Activated CD4-positive, CD25-positive, alpha-beta regulatory T cell (primary cell): ENCODE data around the gene MSL1.
A peak's percentile ranks its signal among the peaks of the same experiment; 100 is the strongest.

Source experiments
- DNase-seq, 4 experiments: peaks; one replicate each; lab custom pipeline; 2025; lab: John Stamatoyannopoulos, UW

The MSL1 gene, protein sequence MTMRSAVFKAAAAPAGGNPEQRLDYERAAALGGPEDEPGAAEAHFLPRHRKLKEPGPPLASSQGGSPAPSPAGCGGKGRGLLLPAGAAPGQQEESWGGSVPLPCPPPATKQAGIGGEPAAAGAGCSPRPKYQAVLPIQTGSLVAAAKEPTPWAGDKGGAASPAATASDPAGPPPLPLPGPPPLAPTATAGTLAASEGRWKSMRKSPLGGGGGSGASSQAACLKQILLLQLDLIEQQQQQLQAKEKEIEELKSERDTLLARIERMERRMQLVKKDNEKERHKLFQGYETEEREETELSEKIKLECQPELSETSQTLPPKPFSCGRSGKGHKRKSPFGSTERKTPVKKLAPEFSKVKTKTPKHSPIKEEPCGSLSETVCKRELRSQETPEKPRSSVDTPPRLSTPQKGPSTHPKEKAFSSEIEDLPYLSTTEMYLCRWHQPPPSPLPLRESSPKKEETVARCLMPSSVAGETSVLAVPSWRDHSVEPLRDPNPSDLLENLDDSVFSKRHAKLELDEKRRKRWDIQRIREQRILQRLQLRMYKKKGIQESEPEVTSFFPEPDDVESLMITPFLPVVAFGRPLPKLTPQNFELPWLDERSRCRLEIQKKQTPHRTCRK

DNA sequence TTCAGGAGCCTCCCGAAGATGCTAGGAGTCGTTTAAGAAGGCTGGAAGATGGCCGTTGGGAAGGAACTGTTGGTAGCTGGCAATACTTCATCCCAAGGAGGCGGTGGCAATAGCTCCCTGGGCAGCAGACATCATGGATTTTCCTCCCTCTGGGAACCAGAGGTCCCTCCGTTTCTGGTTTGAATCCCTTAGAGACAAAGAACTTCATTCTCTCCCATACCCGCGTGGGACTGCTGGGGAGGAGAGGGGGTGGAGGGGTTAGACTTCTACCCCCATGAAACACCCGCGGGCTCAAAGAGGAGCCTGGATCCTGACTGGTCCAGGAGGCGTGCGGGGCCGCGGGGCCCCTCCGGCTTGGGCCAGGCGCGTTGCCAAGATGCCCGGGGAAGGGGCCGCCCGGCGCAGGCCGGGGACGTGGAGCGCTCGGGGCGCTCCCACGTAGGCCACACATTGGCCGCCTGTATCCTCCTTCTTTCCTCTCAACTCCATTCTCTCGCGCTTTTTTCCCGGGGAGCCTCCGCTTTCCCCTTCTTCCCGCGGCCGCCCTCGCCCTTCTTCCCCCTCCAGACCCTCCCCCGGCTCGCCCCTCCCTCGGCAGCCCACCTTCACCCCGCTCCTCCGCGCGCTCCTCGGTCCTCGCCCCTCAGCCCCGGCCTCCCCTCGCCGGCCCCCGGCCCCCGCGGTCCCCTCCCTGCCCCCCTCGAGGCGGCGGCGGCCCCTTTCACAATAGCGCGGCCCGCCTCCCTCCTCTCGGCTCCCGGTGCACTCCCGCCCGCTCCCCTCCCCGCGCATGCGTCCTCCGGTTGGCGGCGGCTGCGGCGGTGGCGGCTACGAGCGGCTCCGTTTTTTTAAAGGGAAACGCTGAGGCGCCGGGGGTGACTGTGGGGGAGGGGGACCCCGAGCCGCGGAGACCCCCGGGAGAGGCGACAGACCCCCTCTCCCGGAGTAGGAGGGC lies at the start of gene MSL1:
Gene MSL1, plus strand, starts transcription at position 791 of the 955 bp plus-strand sequence. CDS start 642 bp downstream, outside the sequence.
- peak; percentile 65 to 75 (median 72) for DNase-seq

DNA sequence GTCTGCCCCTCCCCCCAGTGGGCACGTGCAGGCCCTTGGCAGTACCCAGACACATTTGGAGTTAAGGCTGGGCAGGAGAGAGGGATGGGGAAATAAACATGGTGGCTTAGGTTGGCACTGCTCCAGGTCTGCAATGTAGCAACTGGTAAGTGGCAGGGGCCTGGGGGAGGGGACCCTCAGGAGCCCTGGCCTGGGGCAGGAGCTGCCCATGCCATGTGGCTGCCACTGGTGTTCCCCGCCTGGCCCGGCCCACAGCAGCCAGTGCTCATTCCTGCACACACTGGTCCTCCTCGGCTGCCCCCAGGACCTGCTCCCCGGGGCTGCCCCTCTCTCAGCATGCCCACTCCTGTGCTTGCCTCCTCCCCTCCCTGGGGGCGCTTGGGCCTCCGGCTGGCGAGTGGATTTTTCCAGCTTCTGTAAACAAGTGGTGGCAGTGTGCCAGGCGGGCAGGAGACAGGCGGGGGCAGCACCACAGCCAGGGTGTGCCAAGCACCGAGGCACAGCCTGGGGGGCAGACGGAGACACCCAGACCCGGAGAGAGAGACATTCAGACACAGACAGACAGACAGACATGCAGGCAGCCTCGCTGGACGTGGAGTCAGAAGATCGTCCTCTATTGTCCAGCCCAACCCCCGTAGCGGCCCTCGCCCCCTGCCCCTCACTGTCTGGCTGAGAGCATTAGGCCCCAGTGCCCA lies 49.6 kb upstream of the MSL1 start:
- DNase-seq: no peak

DNA sequence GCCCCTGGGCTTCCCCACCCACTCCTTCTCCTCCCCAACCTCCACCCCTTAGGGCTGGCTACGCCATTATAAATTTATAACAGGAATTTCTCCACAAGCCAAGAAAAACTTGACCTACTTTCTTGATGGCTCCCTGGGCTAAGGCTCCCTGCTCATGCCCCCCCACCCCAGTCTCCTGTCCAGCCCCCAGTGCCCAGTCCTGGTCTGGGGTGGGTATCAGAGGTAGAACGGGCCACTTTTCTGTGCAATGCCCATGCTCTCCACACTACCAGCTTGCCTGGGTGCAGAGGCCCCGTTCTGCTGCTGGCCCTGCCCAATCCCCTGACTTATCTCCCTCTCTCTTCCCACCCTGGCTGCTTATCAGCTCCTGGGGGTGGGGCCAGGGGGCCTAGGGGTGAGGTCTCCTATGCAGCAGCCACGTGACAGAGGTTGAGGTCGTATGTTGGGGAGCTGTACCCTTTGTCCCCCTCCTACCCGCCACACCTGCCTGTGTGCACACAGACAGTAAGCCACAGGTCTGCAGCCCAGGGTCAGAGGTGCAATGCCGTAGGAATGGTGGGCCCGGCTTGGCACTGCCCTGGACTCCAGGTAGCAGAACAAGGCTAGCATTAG lies 48.9 kb upstream of the MSL1 start:
- DNase-seq: no peak

DNA sequence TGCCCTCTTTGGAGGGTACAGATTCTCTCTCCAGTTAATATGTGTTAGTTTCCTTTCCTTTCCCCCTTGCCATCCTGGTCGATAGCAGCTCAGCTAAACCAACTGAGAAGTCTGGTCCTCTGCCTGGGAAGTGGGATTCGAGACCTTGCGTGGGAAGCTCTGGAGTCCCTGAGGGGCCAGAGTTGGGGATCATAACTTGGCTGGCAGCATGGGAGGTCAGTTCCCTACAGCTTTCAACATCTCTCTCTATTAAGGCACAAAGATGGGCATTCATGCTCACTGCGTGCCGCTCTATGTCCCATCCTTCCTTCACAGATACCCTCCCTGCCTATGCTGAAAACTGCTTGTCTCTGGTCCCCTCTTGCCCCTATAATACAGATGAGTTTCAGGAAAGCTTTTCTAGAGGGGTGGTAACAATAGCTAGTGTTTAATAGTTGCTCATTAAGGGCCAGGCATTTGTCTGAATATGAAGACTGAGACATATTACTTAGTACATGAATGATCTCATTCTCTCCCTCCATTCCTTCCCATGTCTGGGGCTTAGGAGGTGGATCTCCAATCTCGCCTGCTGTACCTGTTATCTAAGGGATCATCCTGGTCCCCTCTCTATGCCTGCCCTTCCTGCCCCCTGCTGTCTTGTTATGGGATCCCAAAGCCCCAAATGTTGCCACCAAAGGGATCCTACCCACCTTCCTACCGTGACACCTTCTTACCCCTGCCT lies 48.2 kb upstream of the MSL1 start:
- DNase-seq: no peak

DNA sequence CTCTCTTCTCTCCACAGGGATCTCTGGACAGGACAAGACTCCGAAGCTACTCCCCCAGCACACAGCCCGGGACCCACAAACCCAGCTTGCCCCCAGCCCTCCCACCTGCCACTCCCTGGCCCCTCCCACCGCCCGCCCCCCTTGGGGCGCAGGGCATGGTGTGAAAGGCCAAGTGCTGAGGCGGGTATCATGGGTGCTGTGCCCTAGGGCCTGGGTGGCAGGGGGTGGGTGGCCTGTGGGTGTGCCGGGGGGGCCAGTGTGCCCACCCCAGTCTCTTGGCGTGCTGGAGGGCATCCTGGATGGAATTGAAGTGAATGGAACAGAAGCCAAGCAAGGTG lies 47.6 kb upstream of the MSL1 start:
- no peak for DNase-seq

DNA sequence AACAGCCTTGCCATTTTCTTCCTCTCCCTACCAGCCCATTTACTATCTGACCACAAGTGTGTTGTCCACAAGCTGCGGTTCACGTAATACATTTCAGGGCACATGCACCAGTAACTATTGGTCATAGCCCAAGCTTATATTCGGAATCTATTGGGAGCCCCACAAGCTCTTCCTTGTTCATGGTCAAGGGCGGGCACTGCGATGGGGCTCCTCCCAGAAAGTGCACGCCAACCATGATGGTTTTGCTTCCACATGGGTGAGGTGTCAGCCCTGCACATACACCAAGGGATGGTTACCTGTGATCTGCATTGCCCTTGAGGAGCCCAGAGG lies 46.9 kb upstream of the MSL1 start:
- no peak for DNase-seq

DNA sequence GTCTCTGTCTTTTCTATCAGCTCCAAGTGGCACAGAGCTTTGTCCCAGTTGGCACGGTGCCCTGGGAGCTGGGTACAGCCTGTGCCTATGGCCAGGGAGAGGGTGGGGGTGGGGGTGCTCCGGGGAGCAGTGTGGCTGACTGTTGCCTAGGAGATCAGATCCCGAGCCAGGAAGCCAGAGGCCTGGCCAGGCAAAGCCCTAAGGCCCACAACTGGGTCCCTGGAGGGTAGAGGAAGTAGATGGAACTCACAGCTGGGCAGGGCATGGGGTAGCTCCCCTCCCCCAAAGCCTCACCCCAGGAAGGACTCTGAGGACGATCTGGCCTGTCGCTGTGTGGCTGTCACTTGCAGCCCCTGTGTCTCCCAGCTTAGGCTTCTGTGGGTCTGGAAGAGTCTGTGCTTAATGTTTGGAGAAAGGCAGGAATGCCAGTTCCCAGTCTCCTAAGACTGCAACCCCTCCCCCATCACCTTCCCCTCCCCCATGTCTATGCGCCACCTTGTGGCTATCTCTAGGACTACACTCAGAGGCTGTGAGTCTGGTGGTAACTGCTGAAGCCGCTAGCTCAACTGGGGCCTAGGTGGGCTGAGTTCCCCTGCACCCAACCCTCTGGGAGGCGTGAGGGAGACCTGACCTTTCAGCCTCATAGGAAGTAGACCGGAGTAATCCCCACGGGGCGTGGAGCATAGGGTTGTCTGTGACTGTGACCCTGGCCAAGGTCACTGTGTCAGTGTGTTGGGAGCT lies 46.4 kb upstream of the MSL1 start:
- peak; percentile 24 to 59 (median 48) for DNase-seq

DNA sequence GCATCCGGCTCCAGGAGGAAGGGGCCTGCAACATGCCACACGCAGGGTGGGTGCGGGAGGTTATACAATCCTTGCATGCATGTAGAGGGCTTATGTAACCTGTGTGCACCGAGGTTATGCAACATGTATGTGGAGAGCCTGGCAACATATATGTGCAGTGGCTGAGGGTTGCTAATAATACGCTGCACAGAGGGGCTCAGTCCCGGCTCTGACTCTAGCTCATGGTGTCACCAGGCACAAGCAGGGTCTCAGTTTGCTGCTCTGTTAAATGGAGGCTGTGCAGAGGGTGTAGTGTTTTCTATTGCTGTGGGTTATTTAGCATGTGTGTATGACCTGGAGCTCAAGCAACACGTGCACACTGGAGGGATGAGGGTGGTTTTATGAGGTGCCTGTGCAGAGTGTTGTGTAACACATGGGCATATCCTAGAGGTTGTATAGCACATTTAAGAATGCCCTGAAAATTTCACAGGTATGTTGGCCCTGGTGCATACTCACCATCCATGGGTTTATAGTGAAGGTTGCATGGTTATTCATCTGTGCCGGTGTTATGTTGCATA lies 45.8 kb upstream of the MSL1 start:
- DNase-seq: no peak

DNA sequence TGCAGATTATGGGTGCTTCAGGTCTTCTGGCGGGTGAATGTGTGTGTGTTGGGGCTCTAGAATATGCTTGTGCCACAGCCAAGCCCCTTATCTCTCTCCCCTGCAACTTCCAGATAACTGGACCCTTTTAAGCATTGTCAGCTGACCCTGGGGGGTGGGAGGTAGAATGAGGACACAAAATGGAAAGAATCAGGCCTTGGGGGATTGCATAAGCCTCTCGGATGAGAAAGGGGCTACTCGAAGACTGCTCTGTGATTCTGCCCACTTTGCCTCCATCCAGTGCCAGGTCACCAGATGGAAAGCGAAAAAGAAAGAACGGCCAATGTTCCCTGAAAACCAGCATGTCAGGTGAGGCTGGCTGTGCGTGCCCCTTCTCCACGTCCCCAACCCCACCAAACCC lies 45.2 kb upstream of the MSL1 start:
- DNase-seq: no peak

DNA sequence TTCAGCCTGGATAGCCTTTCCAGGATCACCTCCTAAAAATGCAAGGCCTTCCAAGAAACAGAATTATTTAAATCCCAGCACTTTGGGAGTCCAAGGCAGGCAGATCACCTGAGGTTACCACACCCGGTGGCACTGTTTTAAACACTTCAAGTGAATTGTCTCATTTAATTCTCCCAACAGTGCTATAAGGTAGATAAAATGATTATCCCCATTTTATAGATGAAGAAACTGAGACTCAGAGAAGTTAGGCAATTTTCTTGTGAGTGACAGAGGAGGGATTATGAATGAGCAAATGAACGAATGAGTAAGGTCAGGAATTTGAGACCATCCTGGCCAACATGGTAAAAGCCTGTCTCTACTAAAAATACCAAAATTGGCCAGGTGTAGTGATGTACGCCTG lies 42.2 kb upstream of the MSL1 start:
- no peak for DNase-seq

DNA sequence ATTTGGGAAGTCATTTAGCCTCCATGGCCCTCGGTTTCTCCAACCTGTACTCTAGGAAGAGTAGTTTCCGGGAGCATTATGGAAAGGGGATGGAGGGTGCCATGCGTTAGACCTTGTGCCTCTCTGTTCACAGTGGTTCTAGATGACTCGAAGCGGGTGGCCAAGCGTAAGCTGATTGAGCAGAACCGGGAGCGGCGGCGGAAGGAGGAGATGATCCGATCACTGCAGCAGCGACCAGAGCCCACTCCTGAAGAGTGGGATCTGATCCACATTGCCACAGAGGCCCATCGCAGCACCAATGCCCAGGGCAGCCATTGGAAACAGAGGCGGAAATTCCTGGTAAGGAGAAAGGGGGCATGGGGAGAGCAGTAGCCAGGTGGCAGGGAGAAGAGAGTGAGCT lies 37.3 kb upstream of the MSL1 start:
- DNase-seq: no peak

DNA sequence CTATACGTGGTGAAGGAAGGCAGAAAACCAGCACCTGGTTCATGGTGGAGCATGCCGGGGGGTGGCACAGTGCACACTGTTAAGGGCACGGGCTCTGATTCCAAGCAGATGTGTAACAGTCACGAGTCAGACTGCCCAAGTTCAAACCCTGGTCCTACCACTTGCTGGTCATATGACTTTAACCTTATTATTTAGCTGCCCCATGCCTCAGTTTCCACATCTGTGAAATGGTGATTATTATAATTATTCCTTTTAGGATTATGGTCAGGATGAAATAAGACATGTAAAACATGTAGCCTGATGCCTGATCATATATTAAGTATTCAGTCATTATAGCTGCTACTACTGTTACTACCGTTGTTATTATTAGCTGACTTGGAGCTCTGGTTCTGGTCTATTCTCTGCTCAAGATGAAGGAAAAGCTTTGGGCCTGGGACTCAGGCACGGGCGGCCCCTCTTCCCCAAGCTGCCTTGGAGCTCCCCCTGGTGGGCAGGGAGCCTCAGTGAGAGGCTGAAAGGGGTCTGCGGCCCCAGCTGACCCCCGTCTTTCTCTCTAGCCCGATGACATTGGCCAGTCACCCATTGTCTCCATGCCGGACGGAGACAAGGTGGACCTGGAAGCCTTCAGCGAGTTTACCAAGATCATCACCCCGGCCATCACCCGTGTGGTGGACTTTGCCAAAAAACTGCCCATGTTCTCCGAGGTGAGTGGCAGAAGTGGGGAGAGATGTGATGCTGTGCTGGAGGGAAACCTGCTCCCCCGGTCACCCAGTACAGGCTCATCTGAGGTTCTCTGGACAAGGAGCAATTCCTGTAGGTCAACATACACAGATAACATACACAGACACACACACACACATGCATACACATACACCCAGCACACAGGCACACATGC lies 35.4 kb upstream of the MSL1 start:
- DNase-seq: peak; percentile 37 to 66 (median 49)

DNA sequence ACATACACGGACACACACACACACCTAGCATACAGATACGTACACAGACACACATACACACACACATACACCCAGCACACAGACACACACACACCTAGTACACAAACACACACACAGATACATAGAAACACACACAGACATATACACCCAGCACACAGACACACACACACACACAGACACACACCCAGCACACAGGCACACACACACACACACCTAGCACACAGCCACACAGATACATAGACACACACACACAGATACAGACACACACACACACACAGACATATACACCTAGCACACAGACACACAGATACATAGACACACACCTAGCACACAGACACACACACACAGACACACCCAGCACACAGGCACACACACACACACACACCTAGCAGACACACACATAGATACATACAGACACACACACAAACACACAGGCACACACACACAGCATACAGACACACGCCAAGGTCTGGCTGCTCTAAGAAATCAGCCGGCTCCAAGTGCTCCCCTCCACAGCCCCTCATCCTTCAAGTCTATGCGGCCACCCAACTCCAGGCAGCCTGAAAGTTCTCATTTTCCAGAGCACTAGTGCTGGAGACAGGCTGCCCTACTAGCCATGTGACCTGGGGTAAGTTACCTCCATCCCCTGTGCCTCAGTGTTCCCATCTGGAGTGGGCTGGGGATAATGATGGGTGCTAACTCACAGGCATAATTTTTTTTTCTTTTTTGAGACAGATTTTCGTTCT lies 34.5 kb upstream of the MSL1 start:
- no peak for DNase-seq

DNA sequence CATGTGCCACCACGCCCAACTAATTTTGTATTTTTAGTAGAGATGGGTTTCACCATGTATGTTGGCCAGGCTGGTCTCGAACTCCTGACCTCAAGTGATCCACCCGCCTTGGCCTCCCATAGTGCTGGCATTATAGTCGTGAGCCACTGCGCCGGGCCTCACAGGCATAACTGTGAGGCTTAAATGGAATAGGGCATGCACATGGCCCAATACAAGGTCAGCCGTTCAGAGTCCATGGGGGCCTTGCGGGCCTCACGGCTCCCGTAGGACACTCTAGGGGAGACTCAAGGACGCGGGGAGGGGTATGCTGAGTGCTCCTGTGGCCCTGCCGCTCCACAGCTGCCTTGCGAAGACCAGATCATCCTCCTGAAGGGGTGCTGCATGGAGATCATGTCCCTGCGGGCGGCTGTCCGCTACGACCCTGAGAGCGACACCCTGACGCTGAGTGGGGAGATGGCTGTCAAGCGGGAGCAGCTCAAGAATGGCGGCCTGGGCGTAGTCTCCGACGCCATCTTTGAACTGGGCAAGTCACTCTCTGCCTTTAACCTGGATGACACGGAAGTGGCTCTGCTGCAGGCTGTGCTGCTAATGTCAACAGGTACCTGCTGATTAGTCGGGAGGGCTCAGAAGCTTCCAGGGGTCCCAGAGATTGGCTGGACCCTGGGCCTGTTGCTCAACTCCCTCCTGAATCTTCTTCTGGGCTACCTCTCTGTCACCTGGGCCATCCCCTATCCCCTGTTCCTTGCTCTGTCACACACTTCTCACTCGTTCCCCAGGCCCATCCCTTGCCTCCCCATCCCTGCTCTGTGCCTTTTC lies 33.7 kb upstream of the MSL1 start:
- DNase-seq: no peak

DNA sequence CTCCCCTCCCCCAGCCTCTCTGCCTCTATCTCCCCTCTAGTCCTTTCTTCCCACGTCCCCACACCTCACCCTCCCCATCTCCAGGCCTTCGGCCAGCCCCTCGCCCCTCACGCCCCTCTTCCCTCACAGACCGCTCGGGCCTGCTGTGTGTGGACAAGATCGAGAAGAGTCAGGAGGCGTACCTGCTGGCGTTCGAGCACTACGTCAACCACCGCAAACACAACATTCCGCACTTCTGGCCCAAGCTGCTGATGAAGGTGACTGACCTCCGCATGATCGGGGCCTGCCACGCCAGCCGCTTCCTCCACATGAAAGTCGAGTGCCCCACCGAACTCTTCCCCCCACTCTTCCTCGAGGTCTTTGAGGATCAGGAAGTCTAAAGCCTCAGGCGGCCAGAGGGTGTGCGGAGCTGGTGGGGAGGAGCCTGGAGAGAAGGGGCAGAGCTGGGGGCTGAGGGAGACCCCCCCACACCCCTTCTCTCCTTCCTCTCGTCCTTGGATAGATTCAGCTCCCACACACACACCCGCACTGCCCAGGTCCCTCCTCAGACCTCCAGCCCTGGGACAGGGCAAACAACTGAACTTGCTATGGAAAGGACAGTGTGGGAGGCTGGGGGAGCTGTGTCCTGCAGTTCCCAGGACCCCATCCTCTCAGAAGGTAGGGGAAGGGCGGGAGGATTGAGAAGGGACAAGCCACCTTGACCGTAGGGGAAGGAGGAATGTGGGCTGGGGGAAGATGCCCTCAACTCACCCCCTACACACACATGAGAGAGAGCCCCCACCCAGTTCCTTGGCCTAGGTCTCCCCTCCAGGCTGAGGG lies 32.5 kb upstream of the MSL1 start:
- no peak for DNase-seq
